GM21737 (cell line): ENCODE data around the gene CCBE1.

ENCODE experiments used
- ATAC-seq: cut with Tn5 transposase; IDR thresholded peaks from one replicate; pipeline ENCODE4 v1.9.1; 2021; ENCODE audit warnings: mild to moderate bottlenecking, moderate library complexity; ENCODE audit not compliant: unreplicated experiment

Gene CCBE1

DNA sequence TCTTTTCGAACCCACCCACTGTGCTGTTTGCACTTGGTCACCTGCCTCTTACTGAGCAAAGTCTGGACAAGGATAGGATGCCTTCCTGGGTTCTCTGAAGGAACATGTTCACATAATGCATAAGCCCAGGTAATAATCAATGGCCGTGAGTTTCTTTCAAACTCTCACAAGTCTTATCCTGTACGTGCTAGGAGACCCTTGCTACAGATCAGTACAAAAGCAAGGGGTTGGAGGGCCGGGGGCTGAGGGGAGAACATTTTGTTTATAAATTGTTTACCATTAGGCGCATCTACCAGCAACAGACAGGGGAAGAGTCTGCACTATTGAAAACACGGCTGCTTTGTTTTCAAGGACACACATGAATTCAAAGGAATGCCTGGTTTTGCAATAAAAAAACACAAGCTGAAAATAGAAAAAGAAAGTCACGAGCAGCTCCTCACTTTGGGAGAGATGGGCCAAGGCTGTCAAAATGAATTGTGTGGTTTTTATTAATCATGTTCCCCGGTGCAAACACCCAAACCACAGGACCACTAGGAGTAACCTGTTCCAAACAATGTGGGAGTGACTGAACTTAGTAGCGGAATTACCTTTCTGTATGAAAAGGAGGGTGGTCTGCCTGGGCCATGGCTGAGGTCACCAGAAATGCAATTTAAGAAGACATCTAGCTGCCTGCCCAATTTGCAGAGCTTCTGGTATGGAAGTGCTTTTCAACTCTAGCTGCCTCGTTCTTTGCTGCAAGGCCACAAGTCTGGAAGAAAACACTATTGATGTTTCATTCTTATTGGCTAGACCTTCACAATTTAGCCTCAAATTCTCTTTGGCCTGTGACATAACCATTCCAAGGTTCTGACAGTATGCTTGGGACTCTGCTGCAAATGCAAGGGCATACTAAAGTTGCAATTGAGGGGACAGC, 73.5 kb downstream of the CCBE1 start:
- ATAC-seq, result no peak

DNA sequence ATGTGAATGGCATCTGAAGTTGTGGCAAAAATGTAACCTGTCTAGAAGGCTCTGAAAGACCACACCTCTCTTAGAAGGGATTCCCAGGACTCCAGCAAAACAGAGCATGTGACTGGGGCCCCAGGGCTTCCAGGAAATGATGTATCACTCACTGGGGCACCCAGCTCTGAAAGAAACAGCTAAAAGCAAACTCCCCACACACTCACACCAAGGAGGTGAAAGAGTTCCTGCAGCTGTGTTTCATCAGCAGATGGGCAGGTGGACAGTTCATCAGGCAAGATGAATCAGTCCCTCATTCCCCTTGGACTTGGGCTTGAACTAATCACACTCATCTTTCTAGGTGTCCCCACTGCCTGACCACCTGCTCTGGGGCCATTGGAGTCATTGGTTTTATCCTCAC, 76.2 kb downstream of the CCBE1 start:
- ATAC-seq, result no peak

DNA sequence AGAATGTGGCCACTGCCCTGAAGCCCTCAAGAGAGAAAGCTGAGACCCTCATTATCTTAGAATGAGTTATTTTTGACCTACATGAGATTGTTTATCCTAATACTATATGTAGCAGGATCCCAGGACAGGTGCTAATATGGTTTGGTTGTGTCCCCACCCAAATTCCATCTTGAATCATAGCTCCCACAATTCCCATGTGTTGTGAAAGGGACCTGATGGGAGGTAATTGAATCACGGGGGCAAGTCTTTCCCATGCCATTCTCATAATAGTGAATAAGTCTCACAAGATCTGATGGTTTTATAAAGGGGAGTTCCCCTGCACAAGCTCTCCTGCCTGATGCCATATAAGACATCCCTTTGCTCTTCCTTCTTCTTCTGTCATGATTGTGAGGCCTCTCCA, 76.8 kb downstream of the CCBE1 start:
- ATAC-seq, result no peak

DNA sequence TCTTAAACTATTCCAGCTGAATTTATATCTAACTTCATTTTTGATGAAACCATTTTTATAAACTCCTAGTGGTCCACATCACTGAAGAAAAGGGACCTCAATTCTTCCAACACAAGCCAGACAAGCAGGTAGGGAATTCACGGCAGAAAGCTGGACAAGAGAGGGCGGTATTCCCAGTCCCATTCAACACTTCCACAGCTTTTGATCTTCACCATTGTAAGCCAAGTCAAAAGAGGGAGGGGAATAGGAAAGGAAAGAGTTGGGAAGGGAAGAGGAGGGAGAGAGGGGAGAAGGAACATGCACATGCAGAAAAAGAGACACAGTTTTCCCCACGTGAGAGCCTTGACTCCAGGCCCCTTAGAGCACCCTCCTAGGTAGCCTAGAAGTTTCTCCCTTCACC, 77.4 kb downstream of the CCBE1 start:
- no peak for ATAC-seq

DNA sequence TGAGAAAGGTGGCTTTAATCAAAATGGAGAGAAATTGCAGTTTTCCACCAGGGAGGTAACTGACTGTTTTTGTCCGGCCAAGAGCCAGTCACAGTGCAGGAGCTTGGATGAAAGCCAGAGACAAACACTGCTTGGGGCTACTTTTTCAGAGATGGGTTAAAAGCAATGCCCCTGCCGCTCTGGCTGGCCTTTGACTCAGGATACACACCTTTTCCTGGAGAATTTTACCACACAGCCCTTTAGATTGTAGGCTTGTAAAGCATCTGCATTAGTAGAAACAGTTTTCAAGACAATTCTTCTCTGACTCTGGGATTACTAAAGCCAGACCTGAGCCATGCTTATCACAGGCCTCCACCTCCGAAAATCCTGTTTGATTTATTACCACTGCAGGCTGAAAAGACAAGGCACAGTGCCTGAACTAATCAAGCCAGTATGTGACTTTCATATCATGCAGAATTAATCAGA, 79.7 kb downstream of the CCBE1 start:
- ATAC-seq, result no peak

DNA sequence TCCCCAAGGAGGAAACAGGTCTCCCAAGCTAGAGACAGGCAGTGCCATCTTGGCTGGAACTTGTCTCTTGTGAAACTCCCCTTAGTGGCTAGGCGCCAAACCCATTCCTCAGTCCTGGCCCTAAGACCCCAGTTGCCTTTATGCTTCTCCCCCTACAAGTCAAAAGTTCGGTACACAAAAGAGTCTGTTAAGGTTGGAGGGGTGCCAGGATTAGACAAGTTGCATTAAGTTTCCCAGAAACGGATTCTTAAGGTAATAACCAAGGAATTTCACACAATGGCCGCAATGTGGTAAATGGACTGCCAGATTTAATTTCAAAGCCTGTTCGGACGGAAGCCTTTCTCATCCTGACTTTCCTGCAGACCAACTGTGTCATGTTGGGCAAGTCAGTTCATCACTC, 80.7 kb downstream of the CCBE1 start:
- ATAC-seq, result no peak

DNA sequence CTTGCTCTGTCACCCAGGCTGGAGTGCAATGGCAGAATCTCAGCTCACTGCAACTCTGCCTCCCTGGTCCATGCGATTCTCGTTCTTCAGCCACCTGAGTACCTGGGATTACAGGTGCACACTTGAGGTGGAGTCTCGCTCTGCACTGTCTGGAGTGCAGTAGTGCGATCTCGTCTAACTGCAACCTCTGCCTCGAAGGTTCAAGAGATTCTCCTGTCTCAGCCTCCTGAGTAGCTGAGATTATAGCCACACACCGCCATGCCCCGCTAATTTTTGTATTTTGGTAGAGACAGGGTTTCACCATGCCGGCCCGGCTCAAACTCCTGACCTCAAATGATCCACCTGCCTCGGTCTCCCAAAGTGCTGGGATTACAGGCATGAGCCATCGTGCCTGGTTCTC, 83.3 kb downstream of the CCBE1 start:
- no peak for ATAC-seq

DNA sequence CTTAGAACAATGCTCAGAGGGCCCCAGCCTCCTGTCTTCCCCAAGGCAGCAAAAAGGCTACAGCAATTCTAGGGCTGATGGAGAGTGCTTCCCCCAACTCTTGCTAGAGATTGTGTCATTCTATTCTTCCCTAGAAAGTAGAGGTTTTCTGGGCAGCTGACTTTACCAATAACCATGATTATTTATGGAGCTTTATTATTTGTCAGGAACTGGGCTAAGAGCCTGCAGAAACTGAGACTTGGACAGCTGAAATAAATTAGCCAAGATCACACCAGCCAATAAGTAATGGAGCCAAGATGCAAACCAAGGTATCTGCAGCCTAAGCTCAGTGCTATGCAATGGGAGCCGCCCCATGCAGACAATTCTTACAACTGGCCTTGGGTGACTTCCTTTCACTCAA, 84.8 kb downstream of the CCBE1 start:
- no peak for ATAC-seq

DNA sequence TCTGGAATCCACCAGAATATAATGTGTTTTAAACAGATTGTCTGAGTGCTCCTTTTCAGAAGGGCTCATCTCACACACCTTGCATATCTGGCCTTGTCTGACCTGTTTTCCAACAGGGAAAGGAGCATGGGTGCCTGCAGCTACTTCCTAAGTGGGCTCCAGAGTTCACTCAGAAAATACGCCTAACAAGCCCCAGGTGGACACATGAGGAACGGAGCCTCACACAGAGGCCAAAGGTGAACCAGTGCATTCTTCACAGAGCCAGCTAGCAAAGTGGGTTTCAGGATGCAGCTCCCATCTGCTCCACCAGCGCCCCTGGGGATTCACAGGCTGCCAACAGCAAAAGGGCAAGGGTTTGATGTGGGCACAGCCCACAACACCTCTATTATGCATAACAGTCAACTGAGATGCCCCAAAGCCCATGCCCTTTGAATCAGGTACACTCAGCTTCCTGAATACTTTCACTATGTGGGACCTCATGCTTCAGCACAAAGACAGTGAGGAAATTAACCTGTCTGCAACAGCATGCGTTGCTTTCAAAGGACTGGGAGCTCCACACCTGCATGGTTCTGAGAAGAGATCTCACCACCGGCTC, 86.6 kb downstream of the CCBE1 start:
- ATAC-seq, result no peak

DNA sequence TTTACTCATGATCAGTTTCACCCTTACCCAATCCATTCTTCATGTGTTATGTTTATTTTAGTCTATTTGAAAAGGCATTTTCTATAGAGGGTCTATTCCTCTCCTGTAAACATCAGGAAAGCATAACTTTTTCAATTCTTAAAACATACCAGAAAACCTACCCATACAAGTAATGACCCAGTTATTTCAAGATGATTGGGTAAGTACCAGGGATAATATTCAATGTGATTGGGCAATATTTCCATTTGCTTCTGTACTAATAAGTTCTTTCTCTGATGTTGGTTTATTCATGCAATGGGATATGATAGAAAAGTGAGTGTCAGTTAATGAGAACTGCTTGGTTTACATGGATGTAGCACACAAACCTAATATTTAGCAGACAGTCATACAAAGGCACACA, 87.6 kb downstream of the CCBE1 start:
- ATAC-seq, result no peak

DNA sequence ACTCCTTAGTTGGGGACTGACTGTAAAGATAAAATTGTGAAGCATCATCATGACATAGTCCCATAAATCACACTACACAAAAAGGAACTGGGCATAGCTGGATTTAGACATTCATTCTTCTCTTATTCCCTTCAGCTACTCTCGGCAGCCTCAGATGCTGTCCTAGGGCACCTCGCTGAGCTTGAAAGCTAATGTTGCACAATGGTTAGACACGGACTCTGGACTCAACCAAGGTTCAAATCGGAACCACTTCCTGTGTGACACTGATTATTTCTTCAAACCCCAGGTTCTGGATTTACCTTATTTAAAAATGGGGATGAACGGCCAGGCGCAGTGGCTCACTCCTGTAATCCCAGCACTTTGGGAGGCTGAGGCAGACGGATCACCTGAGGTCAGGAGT, 89.8 kb downstream of the CCBE1 start:
- ATAC-seq, result no peak

DNA sequence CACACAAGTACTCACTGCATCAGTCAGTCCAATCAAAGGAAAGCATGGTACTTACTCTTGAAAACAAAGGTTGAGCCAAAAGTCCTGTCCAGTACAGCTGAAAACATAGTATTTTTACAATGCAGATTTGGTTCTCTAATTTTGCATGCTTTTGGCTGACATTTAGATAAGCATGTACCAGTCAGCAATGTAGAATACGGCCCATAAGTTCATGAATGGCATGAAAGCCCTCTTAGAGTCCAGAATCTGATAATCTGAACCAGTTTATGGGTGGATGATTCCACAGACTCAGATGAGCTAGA, 90.2 kb downstream of the CCBE1 start:
- ATAC-seq, result no peak

DNA sequence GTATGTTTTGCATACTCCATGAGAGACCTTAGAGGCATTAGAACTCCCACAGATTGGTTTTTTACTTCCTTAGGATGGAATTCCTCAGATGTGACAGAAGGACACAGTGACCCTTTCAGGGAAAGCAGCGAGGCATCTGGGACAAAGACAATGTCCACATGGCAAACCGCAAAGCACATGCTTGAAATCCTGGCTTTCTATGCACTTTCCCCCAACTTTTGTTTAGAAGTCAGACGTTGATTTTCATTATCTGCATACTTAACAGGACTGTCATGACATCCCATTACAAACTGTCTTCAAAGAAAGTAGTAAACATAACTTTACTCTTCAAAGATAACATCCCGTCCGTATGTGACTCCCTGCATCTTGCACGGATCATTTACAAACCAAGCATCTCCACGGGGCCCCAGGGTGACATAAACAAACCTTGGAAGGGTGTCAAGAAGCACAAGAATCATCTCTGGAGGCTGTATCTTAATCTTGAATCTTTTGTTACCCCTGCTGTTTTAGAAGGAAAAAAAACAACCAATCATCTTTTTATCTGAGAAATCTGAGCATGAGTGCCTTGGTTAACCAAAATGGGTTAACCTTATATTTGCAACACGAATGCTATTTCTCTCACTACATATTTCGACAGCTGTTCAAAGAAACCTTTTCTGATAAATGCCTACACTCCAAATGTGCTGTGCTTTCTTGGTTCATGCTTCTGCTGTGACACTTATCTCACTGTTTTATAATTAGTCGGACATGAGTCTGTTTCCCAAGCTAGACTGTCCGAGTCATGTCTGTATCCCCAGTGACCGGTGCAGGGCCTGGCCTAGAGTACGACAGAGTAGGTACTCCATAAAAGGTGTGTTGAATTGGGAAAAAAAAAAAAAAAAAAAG, 90.8 kb downstream of the CCBE1 start:
- ATAC-seq, result no peak

DNA sequence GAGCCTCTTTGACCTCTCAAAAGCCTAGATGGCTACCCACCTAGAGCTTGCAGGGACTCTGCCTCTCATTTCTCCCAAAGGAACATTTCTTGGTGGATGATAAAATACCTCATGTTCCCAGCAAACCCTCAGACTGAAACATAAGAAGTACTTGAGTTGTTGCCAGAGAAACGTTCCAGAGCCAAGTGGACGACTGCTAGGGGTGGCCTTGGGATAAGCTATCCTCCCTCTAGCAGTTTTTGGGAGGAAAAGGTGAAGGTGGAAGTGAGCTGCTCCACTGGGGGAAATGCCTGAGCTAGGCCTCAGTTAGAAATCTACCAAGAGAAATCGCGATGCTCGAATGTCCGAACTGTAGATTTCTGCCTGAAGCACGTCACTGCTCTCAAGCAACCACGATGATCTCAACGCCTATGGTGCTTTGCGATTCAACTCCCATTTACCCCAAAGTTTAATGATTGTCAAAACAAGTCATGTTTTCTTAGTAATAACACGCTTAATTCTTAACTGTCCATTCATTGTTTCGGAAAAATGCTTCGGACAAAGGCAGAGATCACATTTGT, 91.5 kb downstream of the CCBE1 start:
- ATAC-seq, result no peak

DNA sequence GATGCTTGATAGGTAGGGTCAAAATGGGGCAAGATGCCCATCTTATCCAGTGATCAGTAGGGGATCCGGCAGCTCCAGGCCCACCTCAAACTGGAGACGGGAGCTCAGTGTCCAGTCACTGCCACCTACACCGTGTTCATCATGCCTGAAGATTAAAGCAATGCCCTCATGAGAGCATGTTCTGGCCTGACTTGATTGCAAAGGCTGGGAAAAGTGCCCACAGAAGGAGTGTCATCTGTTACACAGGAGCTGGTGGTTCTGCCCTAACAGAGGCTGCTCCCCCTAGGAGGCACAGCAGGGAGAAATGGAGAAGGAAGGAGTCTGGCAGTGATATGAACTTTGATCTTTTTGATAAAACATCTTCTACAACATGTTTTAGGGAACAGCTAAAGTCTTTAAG, 92.3 kb downstream of the CCBE1 start:
- ATAC-seq, result no peak

DNA sequence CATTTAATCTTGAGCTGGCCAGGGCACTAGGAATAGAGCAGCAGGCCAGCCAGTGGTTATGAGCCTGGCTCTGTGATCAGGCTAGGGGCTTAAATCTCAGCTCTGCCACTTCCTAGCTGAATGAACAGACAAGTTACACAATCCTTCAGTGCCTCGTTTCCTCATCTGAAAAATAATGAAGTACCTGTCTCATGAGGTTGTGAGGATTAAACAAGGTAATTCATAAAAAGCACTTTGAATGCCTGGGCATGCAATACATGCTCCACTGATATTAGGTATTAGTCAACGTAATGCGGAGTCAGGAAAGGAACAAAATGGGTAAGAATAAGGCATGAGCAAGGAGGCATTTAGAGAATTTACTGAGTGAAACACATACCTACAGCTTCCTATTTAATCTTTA, 100.2 kb downstream of the CCBE1 start:
- no peak for ATAC-seq

DNA sequence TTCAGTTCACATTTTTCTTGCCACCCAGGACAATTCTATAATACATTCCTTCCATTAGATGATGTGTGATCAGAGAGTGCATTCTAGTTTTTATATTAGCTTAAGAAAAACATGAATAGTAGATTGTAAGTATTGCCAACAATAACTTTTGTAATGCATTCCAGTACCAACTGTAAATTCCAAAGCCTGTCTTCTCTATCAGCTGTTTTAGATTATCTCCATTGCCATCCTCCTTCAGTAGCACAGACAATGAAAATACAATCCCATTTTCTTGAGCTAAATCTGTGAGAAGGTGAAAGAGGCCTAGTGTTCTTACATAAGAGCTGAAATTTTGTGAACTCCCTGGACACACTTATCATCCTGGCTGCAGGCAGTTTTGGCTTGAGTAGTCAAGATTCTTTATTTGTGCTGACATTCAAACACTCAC, 103.9 kb downstream of the CCBE1 start:
- ATAC-seq, result no peak

DNA sequence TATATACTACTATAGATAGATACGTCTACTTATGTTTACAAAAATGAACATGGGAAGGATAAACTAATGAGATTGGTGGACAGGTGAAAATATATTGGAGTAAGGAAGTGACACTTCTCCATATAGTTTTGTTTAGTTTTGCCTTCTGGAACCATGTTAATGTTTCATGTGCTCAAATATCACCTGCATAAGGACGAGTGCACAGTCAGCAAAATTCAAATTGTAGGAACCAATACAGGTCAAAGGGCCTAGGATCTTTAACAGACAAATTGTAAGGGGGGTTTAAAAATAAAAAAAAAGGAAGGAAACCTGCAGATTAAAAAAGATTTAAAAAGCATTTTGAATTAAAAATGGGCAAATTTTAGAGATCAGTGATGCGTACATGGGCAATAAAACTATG, 104.6 kb downstream of the CCBE1 start:
- ATAC-seq, result no peak

DNA sequence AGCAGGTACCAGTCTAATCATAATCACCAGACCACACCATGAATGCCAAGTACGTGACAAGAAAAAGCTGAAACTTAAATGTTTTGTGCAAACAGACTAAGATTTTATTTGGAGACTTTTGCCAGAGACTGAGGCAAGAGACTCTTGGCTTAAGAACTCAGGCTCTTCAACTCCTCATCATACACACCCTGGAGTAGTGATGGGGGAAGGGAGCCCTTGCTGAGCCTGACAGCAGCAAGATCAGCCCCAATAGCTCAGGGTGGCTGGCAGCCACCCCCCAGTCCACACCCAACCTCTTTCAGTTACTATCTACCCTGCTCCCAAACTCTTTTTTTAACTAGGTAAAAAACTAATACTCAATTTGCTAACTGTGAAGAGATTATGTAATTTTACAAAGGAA, 114.8 kb downstream of the CCBE1 start:
- no peak for ATAC-seq

DNA sequence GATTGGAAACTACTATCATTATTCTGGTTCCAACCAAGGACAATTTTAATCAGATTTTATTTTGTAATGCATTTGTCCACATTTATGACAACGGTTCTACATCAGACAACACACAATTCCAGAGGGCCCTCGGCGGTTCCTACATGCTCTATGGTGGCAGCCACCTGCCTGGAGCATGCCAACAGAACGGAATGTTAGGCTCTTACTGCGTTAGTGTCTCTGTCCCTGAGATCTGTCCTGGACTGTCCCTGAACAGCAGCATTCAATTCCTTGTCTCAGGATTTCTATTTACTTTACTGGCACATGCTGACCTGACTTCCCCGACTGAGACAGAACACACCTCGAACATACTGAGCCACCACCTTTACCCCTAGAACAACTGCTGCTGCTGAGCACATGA, 117.7 kb downstream of the CCBE1 start:
- no peak for ATAC-seq

DNA sequence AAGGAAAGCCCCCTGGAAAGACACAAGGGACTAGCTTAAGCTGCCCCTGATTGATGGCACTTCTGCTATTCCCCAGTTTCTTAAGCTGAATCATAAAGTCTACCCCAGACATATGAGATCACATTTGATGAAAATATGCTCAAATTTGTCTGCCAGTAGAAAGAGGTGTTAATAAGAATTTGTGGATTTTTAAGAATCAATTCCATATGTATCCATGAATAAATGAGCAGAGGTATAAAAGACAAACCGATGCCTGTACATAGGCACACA, 119.9 kb downstream of the CCBE1 start:
- no peak for ATAC-seq
